ENCODE measurements around the gene NUFIP2.
A peak's percentile ranks its signal among the peaks of the same experiment; 100 is the strongest.
"Not testable (repeated sequence)": the region's sequence is repeated elsewhere in the genome, so short reads cannot be mapped to it uniquely, and the experiment has no call there.

The NUFIP2 gene

DNA sequence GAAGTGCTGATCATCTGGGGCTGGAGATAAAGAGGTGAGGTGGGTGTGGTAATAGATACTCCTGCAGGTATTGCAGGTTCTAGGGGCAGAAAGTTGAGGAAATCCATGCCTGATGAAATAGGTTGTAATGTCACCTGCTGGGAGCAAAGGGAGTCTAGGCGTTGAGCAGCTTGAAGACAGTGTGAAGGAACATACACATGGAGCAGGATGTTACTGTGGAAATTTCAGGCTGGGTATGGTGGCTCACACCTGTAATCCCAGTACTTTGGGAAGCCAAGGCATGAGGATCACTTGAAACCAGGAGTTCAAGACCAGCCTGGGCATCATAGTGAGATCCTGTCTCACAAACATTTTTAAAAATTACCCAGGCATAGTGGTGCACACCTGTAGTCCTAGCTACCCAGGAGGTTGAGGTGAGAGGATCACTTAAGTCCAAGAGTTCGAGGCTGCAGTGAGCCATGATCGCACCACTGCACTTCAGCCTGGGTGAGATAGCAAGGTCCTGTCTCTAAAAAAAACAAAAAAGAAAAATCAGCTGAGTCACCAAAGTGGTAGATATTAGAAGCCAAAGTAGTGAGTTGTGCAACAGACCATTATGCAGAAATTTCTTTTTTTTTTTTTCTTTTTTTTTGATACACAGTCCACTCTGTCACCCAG is 56.3 kb downstream of the NUFIP2 start:
- H3K4me1 ChIP-seq, result peaks cover 29 to 84% (median 58%) of the 10 kb centered on the region in 10 experiments
- H3K4me3 ChIP-seq, result peak overlapping the region in 2 of 10 experiments; percentile 14 to 16; a peak in 2 of 20 replicates
- H3K36me3 ChIP-seq, result no peaks in the 10 kb centered on the region
- H3K27me3 ChIP-seq, result no peaks in the 10 kb centered on the region
- H3K4me2 ChIP-seq, result peak overlapping the region in 10 of 11 experiments; percentile 51 to 96 (median 85); a peak in 19 of 22 replicates
- peak overlapping the region in 5 of 11 experiments; percentile 46 to 79 (median 74); a peak in 8 of 22 replicates for H3K9ac ChIP-seq
- H4K20me1 ChIP-seq, result no peaks in the 10 kb centered on the region
- H3K9me3 ChIP-seq (replicated peaks in 1 of 11), result no peaks in the 10 kb centered on the region
- TF ChIP-seq Cebpa-rat (IDR thresholded peaks at IDR 0.05), result peak in 6 of 11 experiments; percentile 4 to 84 (median 59); a peak in 7 of 22 replicates
- H3K27ac ChIP-seq, result peak overlapping the region in 10 of 11 experiments; percentile 41 to 93 (median 80); a peak in 16 of 22 replicates

DNA sequence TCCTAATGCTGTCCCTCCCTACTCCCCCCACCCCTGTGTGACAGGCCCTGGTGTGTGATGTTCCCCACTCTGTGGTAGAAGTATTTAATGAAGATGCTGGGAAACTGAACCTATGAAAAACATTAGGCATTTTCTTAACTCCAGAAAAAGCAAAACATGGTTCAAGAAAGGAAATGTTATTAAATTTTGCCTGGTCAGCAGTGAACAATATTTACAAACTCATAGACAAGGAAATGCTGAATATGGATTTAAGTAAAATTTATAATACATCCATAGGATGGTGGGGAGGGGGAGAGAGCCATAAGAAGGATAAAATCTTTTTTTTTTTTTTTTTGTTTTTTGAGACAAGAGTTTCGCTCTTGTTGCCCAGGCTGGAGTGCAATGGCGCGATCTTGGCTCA is 58.0 kb downstream of the NUFIP2 start:
- H3K4me1 ChIP-seq, result peaks cover 29 to 67% (median 44%) of the 10 kb centered on the region in 10 experiments
- no peaks in the 10 kb centered on the region for H3K27me3 ChIP-seq
- no peak overlapping the region for H3K27ac ChIP-seq
- no peak overlapping the region for H3K4me3 ChIP-seq
- no peaks in the 10 kb centered on the region for H3K36me3 ChIP-seq
- no peaks in the 10 kb centered on the region for H3K9me3 ChIP-seq (replicated peaks in 1 of 11)
- no peak overlapping the region for H3K9ac ChIP-seq
- TF ChIP-seq Cebpa-rat (IDR thresholded peaks at IDR 0.05), result no peak
- 0 out of 22 replicates have a peak overlapping the region, but pooled peaks of 1 of the 11 experiments have one; percentile 50 for H3K4me2 ChIP-seq
- H4K20me1 ChIP-seq, result no peaks in the 10 kb centered on the region

DNA sequence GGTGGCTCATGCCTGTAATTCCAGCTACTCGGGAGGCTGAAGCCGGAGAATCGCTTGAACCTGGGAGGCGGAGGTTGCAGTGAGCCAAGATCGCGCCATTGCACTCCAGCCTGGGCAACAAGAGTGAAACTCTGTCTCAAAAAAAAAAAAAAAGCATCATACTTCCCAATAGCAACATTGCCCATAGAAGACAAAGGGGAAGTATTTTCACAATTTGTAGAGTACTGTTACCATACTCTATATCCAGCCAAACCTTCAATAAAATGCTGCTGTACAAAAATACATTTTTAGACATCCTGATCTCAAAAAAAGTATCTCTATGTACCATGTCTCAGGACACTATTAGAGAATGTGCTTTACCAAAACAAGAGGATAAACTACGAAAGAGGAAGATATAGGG is 59.0 kb downstream of the NUFIP2 start:
- H3K9ac ChIP-seq; H3K36me3 ChIP-seq; H4K20me1 ChIP-seq; H3K4me3 ChIP-seq; H3K9me3 ChIP-seq (replicated peaks in 1 of 11); H3K27me3 ChIP-seq: not testable (repeated sequence)
- Histone ChIP-seq H3K27ac (peak overlapping the region in 3 of 11 experiments; percentile 43 to 57 (median 48); a peak in 4 of 22 replicates), H3K4me1 (peaks cover 20 to 58% (median 35%) of the 10 kb centered on the region in 10 experiments), H3K4me2 (peak overlapping the region in 5 of 11 experiments; percentile 37 to 68 (median 50); a peak in 9 of 22 replicates)

DNA sequence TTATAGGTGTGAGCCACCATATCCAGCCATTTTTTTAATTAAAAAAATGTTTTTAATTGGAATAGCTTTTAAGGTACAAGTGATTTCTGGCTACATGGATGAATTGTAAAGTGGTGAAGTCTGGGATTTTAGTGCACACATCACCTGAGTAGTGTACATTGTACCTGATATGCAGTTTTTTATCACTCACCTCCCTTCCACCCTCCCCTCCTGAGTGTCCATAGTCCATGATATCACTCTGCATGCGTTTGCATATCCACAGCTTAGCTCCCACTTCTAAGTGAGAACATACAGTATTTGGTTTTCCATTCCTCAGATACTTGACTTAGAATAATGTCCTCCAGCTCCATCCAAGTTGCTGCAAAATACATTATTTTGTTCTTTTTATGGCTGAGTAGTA is 60.6 kb downstream of the NUFIP2 start:
- Histone ChIP-seq H3K36me3 (no peaks in the 10 kb centered on the region), H4K20me1 (no peaks in the 10 kb centered on the region), H3K9ac (no peak overlapping the region), H3K27me3 (no peaks in the 10 kb centered on the region), H3K27ac (no peak overlapping the region), H3K4me3 (no peak overlapping the region), H3K4me1 (peaks cover 3 to 41% (median 18%) of the 10 kb centered on the region in 10 experiments; a peak in 19 of 20 replicates), H3K4me2 (no peak overlapping the region), H3K9me3 (replicated peaks in 1 of 11) (no peaks in the 10 kb centered on the region; a peak in 1 of 22 replicates)
- TF ChIP-seq Cebpa-rat (IDR thresholded peaks at IDR 0.05), result no peak

DNA sequence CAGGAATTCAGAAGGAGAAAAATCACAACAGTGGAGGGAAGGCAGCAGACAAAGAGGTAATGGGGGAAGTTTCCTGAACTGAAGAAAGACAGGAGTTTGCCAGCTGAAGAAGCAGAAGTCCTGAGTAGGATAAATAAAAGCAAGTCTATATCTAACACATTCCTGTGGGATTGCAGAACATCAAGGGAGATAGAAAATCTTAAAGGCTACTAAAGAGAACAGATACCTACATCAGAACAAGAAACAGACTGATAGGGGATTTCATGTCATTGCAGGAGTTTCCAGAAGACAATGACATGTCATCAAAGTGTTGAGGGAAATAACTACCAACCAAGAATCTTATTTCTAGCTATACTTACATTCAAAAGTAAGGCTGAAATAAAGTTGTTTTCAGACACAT is 68.6 kb downstream of the NUFIP2 start:
- no peaks in the 10 kb centered on the region for H3K27me3 ChIP-seq
- peak overlapping the region in 6 of 11 experiments; percentile 2 to 49 (median 30); a peak in 10 of 22 replicates for H3K4me2 ChIP-seq
- no peaks in the 10 kb centered on the region; a peak in 1 of 22 replicates for H3K9me3 ChIP-seq (replicated peaks in 1 of 11)
- H3K36me3 ChIP-seq, result no peaks in the 10 kb centered on the region
- H4K20me1 ChIP-seq, result no peaks in the 10 kb centered on the region
- peak overlapping the region in 1 of 11 experiments; percentile 42; a peak in 2 of 22 replicates for H3K9ac ChIP-seq
- H3K4me3 ChIP-seq, result no peak overlapping the region
- no peak overlapping the region for H3K27ac ChIP-seq
- peaks cover 8 to 25% (median 20%) of the 10 kb centered on the region in 10 experiments for H3K4me1 ChIP-seq
- TF ChIP-seq Cebpa-rat (IDR thresholded peaks at IDR 0.05), result no peak

DNA sequence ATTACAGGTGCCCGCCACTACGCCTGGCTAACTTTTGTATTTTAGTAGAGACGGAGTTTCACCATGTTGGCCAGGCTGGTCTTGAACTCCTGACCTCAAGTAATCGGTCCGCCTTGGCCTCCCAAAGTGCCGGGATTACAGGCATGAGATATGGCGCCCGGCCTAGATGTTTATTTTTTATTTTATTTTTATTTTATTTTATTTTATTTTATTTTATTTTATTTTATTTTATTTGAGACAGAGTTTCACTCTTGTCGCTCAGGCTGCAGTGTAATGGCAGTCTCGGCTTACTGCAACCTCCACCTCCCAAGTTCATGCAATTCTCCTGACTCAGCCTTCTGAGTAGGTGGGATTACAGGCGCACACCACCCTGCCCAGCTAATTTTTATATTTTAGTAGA is 72.6 kb downstream of the NUFIP2 start:
- H3K9ac ChIP-seq, result not testable (repeated sequence)

DNA sequence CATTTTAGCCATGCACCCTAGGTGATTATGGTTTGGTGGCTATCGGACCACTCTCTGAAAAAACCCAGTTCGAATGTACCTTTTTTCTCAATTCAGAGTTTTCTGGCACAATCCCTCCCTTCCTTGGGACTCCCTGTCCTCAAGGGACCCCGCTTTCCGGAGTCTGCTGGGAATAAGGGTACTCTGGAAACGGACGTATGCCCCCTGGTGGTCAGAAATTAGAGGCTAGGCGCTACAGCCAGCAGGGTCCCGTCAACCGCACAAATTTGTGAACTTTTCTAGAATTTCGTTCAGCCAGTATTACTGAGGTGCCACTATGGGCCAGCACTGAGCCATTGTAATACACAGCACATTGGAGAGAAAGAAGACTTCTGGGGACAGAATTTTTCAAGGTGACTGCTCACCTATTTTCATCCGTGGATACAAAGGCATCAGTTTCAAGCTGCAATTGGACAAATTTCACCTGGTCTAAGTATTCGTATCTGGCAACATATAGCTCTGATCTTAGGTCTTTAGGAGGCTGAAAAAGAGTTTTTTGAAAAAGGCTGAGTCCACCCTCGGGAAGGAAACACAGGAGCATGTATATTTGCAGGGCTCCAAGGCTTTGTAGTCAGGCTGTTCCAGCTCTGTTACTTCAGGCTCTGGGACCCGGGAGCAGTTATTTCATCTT is 74.4 kb downstream of the NUFIP2 start:
- H3K4me3 ChIP-seq, result no peak overlapping the region; a peak in 1 of 20 replicates
- no peaks in the 10 kb centered on the region for H3K36me3 ChIP-seq
- TF ChIP-seq Cebpa-rat (IDR thresholded peaks at IDR 0.05), result no peak
- H3K4me1 ChIP-seq, result peaks cover 10 to 50% (median 19%) of the 10 kb centered on the region in 10 experiments
- H3K9ac ChIP-seq, result no peak overlapping the region
- no peaks in the 10 kb centered on the region for H3K27me3 ChIP-seq
- H4K20me1 ChIP-seq, result no peaks in the 10 kb centered on the region
- H3K27ac ChIP-seq, result no peak overlapping the region
- H3K4me2 ChIP-seq, result peak overlapping the region in 5 of 11 experiments; percentile 46 to 87 (median 63); a peak in 10 of 22 replicates
- no peaks in the 10 kb centered on the region for H3K9me3 ChIP-seq (replicated peaks in 1 of 11)

More for the DNA sequence above, 72.6 kb downstream of the NUFIP2 start:
- not testable (repeated sequence) for H3K27ac ChIP-seq; H3K4me3 ChIP-seq; H3K4me2 ChIP-seq; H3K36me3 ChIP-seq; H4K20me1 ChIP-seq; H3K9me3 ChIP-seq (replicated peaks in 1 of 11); H3K27me3 ChIP-seq
- H3K4me1 ChIP-seq, result peaks cover 14 to 50% (median 24%) of the 10 kb centered on the region in 10 experiments

DNA sequence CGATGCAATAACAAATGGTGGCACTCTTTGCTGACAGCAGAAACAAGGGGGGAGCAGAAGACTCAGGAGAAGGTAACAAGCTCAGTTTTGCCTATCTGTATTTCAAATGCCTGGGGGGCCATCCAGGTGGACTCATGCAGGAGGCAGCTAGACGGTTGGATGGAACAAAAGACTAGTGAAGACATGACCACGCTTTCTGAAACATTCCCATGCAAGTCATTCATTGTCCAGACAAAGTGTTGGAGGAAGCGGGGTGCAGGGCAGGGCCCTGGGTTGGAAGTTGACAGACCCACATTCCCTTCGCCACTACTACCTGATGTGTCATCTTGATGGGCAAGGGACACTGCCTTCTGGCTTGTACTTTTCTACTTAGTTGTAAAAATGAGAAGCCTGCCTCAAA is 77.1 kb downstream of the NUFIP2 start:
- Histone ChIP-seq H3K4me1 (peaks cover 3 to 71% (median 22%) of the 10 kb centered on the region in 10 experiments; a peak in 16 of 20 replicates), H3K9ac (no peak overlapping the region), H3K27ac (no peak overlapping the region), H4K20me1 (no peaks in the 10 kb centered on the region), H3K4me2 (no peak overlapping the region), H3K27me3 (no peaks in the 10 kb centered on the region), H3K36me3 (no peaks in the 10 kb centered on the region), H3K9me3 (replicated peaks in 1 of 11) (no peaks in the 10 kb centered on the region), H3K4me3 (no peak overlapping the region)
- TF ChIP-seq Cebpa-rat (IDR thresholded peaks at IDR 0.05), result no peak

DNA sequence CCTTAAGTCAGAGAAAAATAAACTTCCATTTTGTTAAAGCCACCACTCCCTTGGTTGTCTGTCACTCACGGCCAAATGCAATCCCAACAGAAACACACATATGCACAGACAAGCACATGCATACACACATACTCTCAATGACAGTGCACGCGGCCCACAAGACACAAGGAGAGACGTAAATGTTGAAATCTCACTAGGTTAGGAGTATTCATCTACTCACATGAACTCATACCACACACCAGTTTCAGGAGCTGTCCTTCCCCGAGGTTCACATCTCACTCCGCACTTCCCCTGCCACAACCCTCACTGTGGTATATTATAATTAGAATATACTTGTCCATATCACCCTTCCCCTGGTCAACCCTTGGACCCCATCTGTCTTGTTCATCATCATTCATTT is 77.8 kb downstream of the NUFIP2 start:
- Histone ChIP-seq H3K36me3 (no peaks in the 10 kb centered on the region), H3K9me3 (replicated peaks in 1 of 11) (no peaks in the 10 kb centered on the region), H3K27me3 (no peaks in the 10 kb centered on the region), H3K27ac (no peak overlapping the region), H3K4me3 (no peak overlapping the region), H4K20me1 (no peaks in the 10 kb centered on the region), H3K9ac (no peak overlapping the region), H3K4me2 (0 out of 22 replicates have a peak overlapping the region, but pooled peaks of 1 of the 11 experiments have one; percentile 13), H3K4me1 (peaks cover 0 to 77% (median 21%) of the 10 kb centered on the region in 10 experiments; a peak in 13 of 20 replicates)
- no peak for TF ChIP-seq Cebpa-rat (IDR thresholded peaks at IDR 0.05)
